Epithelial cell of esophagus (primary cell): Measurements from ENCODE around the gene CDCA7.

ENCODE experiments used
- DNase-seq: peaks from one replicate; pipeline ENCODE4 v3.0.0; 2010; ENCODE audit warnings: low read depth
- H3K4me3 ChIP-seq: 2 replicates; pipeline ENCODE4 v1.5.1; 2011; ENCODE audit warnings: mild to moderate bottlenecking, low read length, control low read depth
- CTCF ChIP-seq: IDR thresholded peaks from 2 replicates; pipeline ENCODE4 v1.5.1; 2011; ENCODE audit warnings: low read depth, mild to moderate bottlenecking, low read length, control low read depth, inconsistent platforms; ENCODE audit not compliant: insufficient read depth; ENCODE audit errors: missing control alignments

CDCA7 gene

GRCh38 chr2:173393186-173393585 lies 38.5 kb downstream of the CDCA7 start:
- TF ChIP-seq CTCF: no peak
- no peak overlapping the region for H3K4me3 ChIP-seq
- no peak for DNase-seq

GRCh38 chr2:173393636-173394035 lies 39.0 kb downstream of the CDCA7 start:
- no peak overlapping the region for H3K4me3 ChIP-seq
- no peak for TF ChIP-seq CTCF
- no peak for DNase-seq

GRCh38 chr2:173394091-173394974 lies 39.7 kb downstream of the CDCA7 start:
- no peak for TF ChIP-seq CTCF
- DNase-seq: no peak
- H3K4me3 ChIP-seq: no peak overlapping the region

GRCh38 chr2:173395567-173396351 lies 41.1 kb downstream of the CDCA7 start:
- no peak for TF ChIP-seq CTCF
- H3K4me3 ChIP-seq: no peak overlapping the region
- no peak for DNase-seq

- peak; percentile 37 for DNase-seq
Observed at GRCh38 chr2:173397539-173397938, 42.9 kb downstream of the CDCA7 start.

GRCh38 chr2:173399229-173399628 lies 44.6 kb downstream of the CDCA7 start:
- H3K4me3 ChIP-seq: no peak overlapping the region
- no peak for DNase-seq
- no peak for TF ChIP-seq CTCF

More at GRCh38 chr2:173397539-173397938, 42.9 kb downstream of the CDCA7 start:
- TF ChIP-seq CTCF: peak; percentile 48
- no peak overlapping the region for H3K4me3 ChIP-seq
